Measurements from ENCODE around the gene UBE2D1. TPM values are rescaled to one million over a fixed set of nuclear protein-coding genes. Genes with fewer than 3 reads are reported as not detected.

Gene UBE2D1
- total and polyA plus RNA-seq, 2 experiments from 2014 or later = 22.1 to 26.6 TPM

DNA sequence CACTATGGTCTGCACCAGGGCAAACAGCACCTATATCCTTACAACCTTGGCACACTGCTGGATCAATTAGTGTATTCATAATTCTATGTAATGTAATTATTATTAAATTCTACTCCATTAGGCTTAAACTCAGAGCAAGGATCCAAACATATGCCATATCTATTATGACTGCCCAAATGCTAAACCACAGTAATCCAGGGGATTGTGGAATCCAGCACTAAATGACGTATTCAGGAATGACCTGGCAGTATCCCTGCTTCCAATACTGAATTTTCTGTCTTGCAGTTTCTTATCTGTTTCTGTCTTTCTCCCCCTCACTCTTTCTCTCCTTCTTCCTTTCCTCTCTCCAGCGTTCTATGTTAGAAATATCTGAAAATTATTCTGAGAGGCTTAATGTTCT is 16.5 kb upstream of the UBE2D1 start:
- WGBS (ENCODE audit: low lambda C conversion rate, missing lambda C conversion rate) = 63% methylated on average over 2 of the region's 2 CpGs
- Histone ChIP-seq H3K9me2 (replicated peaks; ENCODE audit: insufficient read depth) (no peaks in the 10 kb centered on the region), H4K20me1 (ENCODE audit: insufficient read depth, poor library complexity, severe bottlenecking) (no peaks in the 10 kb centered on the region), H3K4me2 (no peak overlapping the region), H3K36me3 (replicated peaks; ENCODE audit: insufficient read depth, low read depth) (no peaks in the 10 kb centered on the region), H3K27me3 (no peaks in the 10 kb centered on the region), H2AFZ (no peak overlapping the region), H3K9me3 (ENCODE audit: low read depth) (no peaks in the 10 kb centered on the region), H3K27ac (no peak overlapping the region), H3K4me3 (no peak overlapping the region), H3K79me2 (no peaks in the 10 kb centered on the region), H3K4me1 (ENCODE audit: insufficient read depth) (no peaks in the 10 kb centered on the region)
- TF ChIP-seq EZH2phosphoT487 (IDR thresholded peaks at IDR 0.05; ENCODE audit: low read depth, severe bottlenecking, unreplicated experiment) (no peak), EZH2 (IDR thresholded peaks at IDR 0.05; ENCODE audit: borderline replicate concordance) (no peak)
- TF ChIP-seq, protein P1, sequence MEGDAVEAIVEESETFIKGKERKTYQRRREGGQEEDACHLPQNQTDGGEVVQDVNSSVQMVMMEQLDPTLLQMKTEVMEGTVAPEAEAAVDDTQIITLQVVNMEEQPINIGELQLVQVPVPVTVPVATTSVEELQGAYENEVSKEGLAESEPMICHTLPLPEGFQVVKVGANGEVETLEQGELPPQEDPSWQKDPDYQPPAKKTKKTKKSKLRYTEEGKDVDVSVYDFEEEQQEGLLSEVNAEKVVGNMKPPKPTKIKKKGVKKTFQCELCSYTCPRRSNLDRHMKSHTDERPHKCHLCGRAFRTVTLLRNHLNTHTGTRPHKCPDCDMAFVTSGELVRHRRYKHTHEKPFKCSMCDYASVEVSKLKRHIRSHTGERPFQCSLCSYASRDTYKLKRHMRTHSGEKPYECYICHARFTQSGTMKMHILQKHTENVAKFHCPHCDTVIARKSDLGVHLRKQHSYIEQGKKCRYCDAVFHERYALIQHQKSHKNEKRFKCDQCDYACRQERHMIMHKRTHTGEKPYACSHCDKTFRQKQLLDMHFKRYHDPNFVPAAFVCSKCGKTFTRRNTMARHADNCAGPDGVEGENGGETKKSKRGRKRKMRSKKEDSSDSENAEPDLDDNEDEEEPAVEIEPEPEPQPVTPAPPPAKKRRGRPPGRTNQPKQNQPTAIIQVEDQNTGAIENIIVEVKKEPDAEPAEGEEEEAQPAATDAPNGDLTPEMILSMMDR (IDR thresholded peaks at IDR 0.05; ENCODE audit: poor library complexity) = no peak
- DNase-seq (ENCODE audit: low spot score) = no peak

DNA sequence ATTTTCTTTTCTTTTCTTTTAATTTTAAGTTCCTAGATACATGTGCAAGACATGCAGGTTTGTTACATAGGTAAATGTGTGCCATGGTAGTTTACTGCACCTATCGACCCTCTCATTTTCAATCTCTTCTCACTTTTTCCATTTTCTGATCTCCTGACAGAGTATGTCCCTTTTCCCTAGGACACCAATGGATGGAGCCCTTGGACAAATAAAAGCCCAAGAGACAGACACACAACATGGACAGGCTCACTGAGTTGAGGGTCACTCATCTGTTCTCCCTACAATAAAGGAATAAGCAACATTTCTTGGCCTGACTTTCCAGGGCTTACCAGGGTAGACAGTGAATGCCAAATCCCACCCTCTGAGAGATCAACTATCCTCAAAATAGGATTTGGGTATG is 15.2 kb upstream of the UBE2D1 start:
- no peak for DNase-seq (ENCODE audit: low spot score)
- H3K4me1 ChIP-seq (ENCODE audit: insufficient read depth) = no peaks in the 10 kb centered on the region
- 97% methylated on average over 1 of the region's 1 CpG for WGBS (ENCODE audit: low lambda C conversion rate, missing lambda C conversion rate)
- no peak overlapping the region for H2AFZ ChIP-seq
- H3K27me3 ChIP-seq = no peaks in the 10 kb centered on the region
- H3K36me3 ChIP-seq (replicated peaks; ENCODE audit: insufficient read depth, low read depth) = no peaks in the 10 kb centered on the region
- H3K9me2 ChIP-seq (replicated peaks; ENCODE audit: insufficient read depth) = no peaks in the 10 kb centered on the region
- no peaks in the 10 kb centered on the region for H3K9me3 ChIP-seq (ENCODE audit: low read depth)
- H4K20me1 ChIP-seq (ENCODE audit: insufficient read depth, poor library complexity, severe bottlenecking) = no peaks in the 10 kb centered on the region
- no peak overlapping the region for H3K4me3 ChIP-seq
- H3K27ac ChIP-seq = no peak overlapping the region
- no peak overlapping the region for H3K4me2 ChIP-seq
- TF ChIP-seq, protein P1 (IDR thresholded peaks at IDR 0.05; ENCODE audit: poor library complexity) = no peak
- no peak for TF ChIP-seq EZH2 (IDR thresholded peaks at IDR 0.05; ENCODE audit: borderline replicate concordance)
- TF ChIP-seq EZH2phosphoT487 (IDR thresholded peaks at IDR 0.05; ENCODE audit: low read depth, severe bottlenecking, unreplicated experiment) = no peak
- no peaks in the 10 kb centered on the region for H3K79me2 ChIP-seq

- Histone ChIP-seq H3K9me2 (replicated peaks; ENCODE audit: insufficient read depth) (no peaks in the 10 kb centered on the region), H4K20me1 (ENCODE audit: insufficient read depth, poor library complexity, severe bottlenecking) (no peaks in the 10 kb centered on the region), H3K9me3 (ENCODE audit: low read depth) (no peaks in the 10 kb centered on the region), H3K4me1 (ENCODE audit: insufficient read depth) (no peaks in the 10 kb centered on the region), H2AFZ (no peak overlapping the region), H3K27ac (no peak overlapping the region), H3K4me2 (no peak overlapping the region), H3K36me3 (replicated peaks; ENCODE audit: insufficient read depth, low read depth) (no peaks in the 10 kb centered on the region), H3K4me3 (no peak overlapping the region), H3K27me3 (no peaks in the 10 kb centered on the region), H3K79me2 (no peaks in the 10 kb centered on the region)
- no peak for TF ChIP-seq EZH2 (IDR thresholded peaks at IDR 0.05; ENCODE audit: borderline replicate concordance)
- no peak for TF ChIP-seq EZH2phosphoT487 (IDR thresholded peaks at IDR 0.05; ENCODE audit: low read depth, severe bottlenecking, unreplicated experiment)
- TF ChIP-seq, protein P1 (IDR thresholded peaks at IDR 0.05; ENCODE audit: poor library complexity) = no peak
- WGBS (ENCODE audit: low lambda C conversion rate, missing lambda C conversion rate) = 94% methylated on average over 4 of the region's 4 CpGs
- DNase-seq (ENCODE audit: low spot score) = no peak
Observed at GRCh38 chr10:58320351-58321049, 14.3 kb upstream of the UBE2D1 start.
